K562 (cell line): ENCODE results near the gene DEPDC4. TPM values are rescaled to one million over a fixed set of nuclear protein-coding genes. Genes with fewer than 3 reads are reported as not detected.

Experiments
- DEAF1 ChIP-seq: fragments of 450-650 bp; formaldehyde crosslinking; IDR thresholded peaks from 2 replicates; pipeline ENCODE4 v1.4.0; 2020; ENCODE audit warnings: mild to moderate bottlenecking, moderate library complexity
- EWSR1 ChIP-seq: fragments of 450-650 bp; IDR thresholded peaks from 2 replicates; pipeline ENCODE4 v1.6.1; 2018; ENCODE audit warnings: borderline replicate concordance, mild to moderate bottlenecking, low read depth, moderate library complexity; ENCODE audit not compliant: partially characterized antibody
- HNRNPH1 ChIP-seq: fragments of 200-400 bp; formaldehyde crosslinking; optimal IDR thresholded peaks from 2 replicates; pipeline ENCODE3; 2017; ENCODE audit warnings: low read depth, mild to moderate bottlenecking, low read length, moderate library complexity
- IRF9 ChIP-seq: fragments of 450-650 bp; IDR thresholded peaks from 2 replicates; pipeline ENCODE4 v1.6.1; 2016; ENCODE audit warnings: missing biosample characterization, missing genetic modification characterization
- NKRF ChIP-seq: fragments of 450-650 bp; IDR thresholded peaks from 2 replicates; pipeline ENCODE4 v1.6.1; 2016; ENCODE audit warnings: borderline replicate concordance
- RBM14 ChIP-seq: fragments of 200-400 bp; formaldehyde crosslinking; IDR thresholded peaks from 2 replicates; pipeline ENCODE4 v1.6.1; 2018; ENCODE audit warnings: low read depth, mild to moderate bottlenecking, low read length, moderate library complexity, borderline replicate concordance; ENCODE audit not compliant: insufficient read depth
- RBM15 ChIP-seq: fragments of 200-400 bp; formaldehyde crosslinking; IDR thresholded peaks from 2 replicates; pipeline ENCODE4 v1.6.1; 2018; ENCODE audit warnings: mild to moderate bottlenecking, low read length, moderate library complexity; ENCODE audit not compliant: insufficient read depth
- STAT5A ChIP-seq: IDR thresholded peaks from 2 replicates; pipeline ENCODE4 v1.6.1; 2012; ENCODE audit warnings: low read length, inconsistent platforms, borderline replicate concordance
- TSC22D4 ChIP-seq: fragments of 450-650 bp; IDR thresholded peaks from 2 replicates; pipeline ENCODE4 v1.6.1; 2016; ENCODE audit warnings: missing genetic modification characterization, missing biosample characterization, control low read depth
- YBX1 ChIP-seq: fragments of 450-650 bp; IDR thresholded peaks from 2 replicates; pipeline ENCODE4 v1.7.1; 2016; ENCODE audit warnings: mild to moderate bottlenecking
- YY1 ChIP-seq, 3 experiments: IDR thresholded peaks; 2 replicates each; pipeline ENCODE4 v1.6.1; 2011; ENCODE audit warnings: low read length in 2 of 3, mild to moderate bottlenecking in 2 of 3, moderate library complexity in 2 of 3, borderline replicate concordance in 1 of 3, control low read depth in 1 of 3, low read depth in 1 of 3; ENCODE audit not compliant: insufficient read depth in 3 of 3, insufficient replicate concordance in 2 of 3, control insufficient read depth in 1 of 3, insufficient read length in 1 of 3; ENCODE audit errors: extremely low read depth in 1 of 3
- ZNF764 ChIP-seq: fragments of 250-450 bp; sonication (Bioruptor Pico); IDR thresholded peaks from 2 replicates; pipeline ENCODE4 v1.4.0; 2020; ENCODE audit warnings: low read depth, mild to moderate bottlenecking, moderate library complexity
- ZNF79 ChIP-seq: fragments of 250-450 bp; sonication (Bioruptor Pico); IDR thresholded peaks from 2 replicates; pipeline ENCODE4 v1.4.0; 2020; ENCODE audit warnings: low read depth, mild to moderate bottlenecking, moderate library complexity
- polyA plus RNA-seq, 8 experiments: library from polyadenylated mRNA; depleted of rRNA in 4 of 8; stranded (reverse) in 5 of 8; unstranded in 3 of 8; fragments of >200 nt; fragmentation: Nextera tagmentation in 2 of 8; fragmentation: Illumina TruSeq in 1 of 8; extraction: Ambion mirVana in 2 of 8; extraction: Trizol in 1 of 8; gene quantifications; 2 replicates each; pipeline versions ENCODE4 v1.2.1 to v1.2.3, GENCODE V29; 2011 to 2014; ENCODE audit warnings: inconsistent platforms in 1 of 8, missing spikeins in 1 of 8
- total RNA-seq, 7 experiments: library from RNA; depleted of rRNA in 6 of 7; stranded (reverse); fragments of >200 nt in 6 of 7; fragmentation: Illumina TruSeq in 2 of 7; extraction: Trizol in 2 of 7; gene quantifications; 2 replicates each; pipeline versions ENCODE4 v1.2.1 to v1.2.3, GENCODE V29; 2011 to 2021; ENCODE audit warnings: low replicate concordance in 1 of 7
- TF ChIP-seq, protein P1 (sequence below): IDR thresholded peaks from 3 replicates; pipeline ENCODE4 v1.6.1; 2011; ENCODE audit warnings: borderline replicate concordance, mild to moderate bottlenecking; ENCODE audit not compliant: insufficient read length, insufficient read depth

DEPDC4 gene
- total and polyA plus RNA-seq, 9 of the 15 experiments (the other 6 are each of a cell fraction or from before 2014, with no cell fraction given): 3.6 to 13.2 (median 7.4) TPM

GRCh38 chr12:100229036-100229635, 37.7 kb downstream of the DEPDC4 start (continued):
- TF ChIP-seq NKRF (no peak), ZNF79 (CRISPR knock-in tag) (no peak), RBM14 (no peak), STAT5A (no peak), YBX1 (no peak), RBM15 (no peak), YY1 (IDR thresholded peaks at IDR 0.05; ENCODE audit: borderline replicate concordance in 1 of 3, control insufficient read depth in 1 of 3, extremely low read depth in 1 of 3, insufficient read depth in 3 of 3, insufficient read length in 1 of 3, insufficient replicate concordance in 2 of 3, low read depth in 1 of 3, low read length in 2 of 3) (no peak), ZNF764 (CRISPR knock-in tag) (no peak), IRF9 (tag) (no peak), EWSR1 (no peak), HNRNPH1 (no peak), TSC22D4 (no peak), DEAF1 (CRISPR knock-in tag) (peak; percentile 11; the same call in 1 of the 2 replicates)
- TF ChIP-seq, protein P1, sequence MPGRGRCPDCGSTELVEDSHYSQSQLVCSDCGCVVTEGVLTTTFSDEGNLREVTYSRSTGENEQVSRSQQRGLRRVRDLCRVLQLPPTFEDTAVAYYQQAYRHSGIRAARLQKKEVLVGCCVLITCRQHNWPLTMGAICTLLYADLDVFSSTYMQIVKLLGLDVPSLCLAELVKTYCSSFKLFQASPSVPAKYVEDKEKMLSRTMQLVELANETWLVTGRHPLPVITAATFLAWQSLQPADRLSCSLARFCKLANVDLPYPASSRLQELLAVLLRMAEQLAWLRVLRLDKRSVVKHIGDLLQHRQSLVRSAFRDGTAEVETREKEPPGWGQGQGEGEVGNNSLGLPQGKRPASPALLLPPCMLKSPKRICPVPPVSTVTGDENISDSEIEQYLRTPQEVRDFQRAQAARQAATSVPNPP: no peak
